SK-N-SH (cell line): Measurements from ENCODE around the gene HSPA4. TPM values are rescaled to one million over a fixed set of nuclear protein-coding genes. Genes with fewer than 3 reads are reported as not detected.

Experiments used
- CTCF ChIA-PET: fragments of 300-600, 350-600 bp; formaldehyde crosslinking; extraction: SDS; loops from one replicate; lab custom pipeline; 2021; lab: Yijun Ruan, JAX
- POLR2A ChIA-PET: fragments of 350-600 bp; sonication (Branson Sonifier 250); formaldehyde crosslinking; extraction: SDS; loops from one replicate; lab custom pipeline; 2020; ENCODE audit warnings: antibody characterized with exemption, inconsistent platforms; lab: Yijun Ruan, JAX
- DNase-seq: peaks from one replicate; pipeline ENCODE4 v3.0.0; 2012
- H2AFZ ChIP-seq: fragments of 200-600 bp; sonication (generic); 2 replicates; pipeline ENCODE4 v1.8.1; 2016; ENCODE audit warnings: antibody characterized with exemption, mild to moderate bottlenecking, low read depth
- H3F3A ChIP-seq: fragments of 200-600 bp; sonication (generic); replicated peaks from 2 replicates; pipeline ENCODE3; 2016; ENCODE audit warnings: antibody characterized with exemption, mild to moderate bottlenecking; ENCODE audit not compliant: insufficient read depth
- H3K27ac ChIP-seq, 2 experiments: fragments of 200-500 bp in 1 of 2; fragments of 200-600 bp in 1 of 2; sonication (Bioruptor generic) in 1 of 2; sonication (generic), shearing (Covaris generic) in 1 of 2; 2 replicates each; pipeline versions ENCODE4 v1.5.1 to v1.6.1; 2014 to 2016; ENCODE audit warnings: low read depth in 2 of 2, inconsistent platforms in 1 of 2, low read length in 1 of 2, mild to moderate bottlenecking in 1 of 2, mixed read lengths in 1 of 2
- H3K27me3 ChIP-seq: fragments of 200-600 bp; sonication (generic), shearing (Covaris generic); 2 replicates; pipeline ENCODE4 v1.6.1; 2016; ENCODE audit warnings: mixed run types; ENCODE audit not compliant: insufficient read depth
- H3K36me3 ChIP-seq, 2 experiments: fragments of 200-500 bp in 1 of 2; fragments of 200-600 bp in 1 of 2; sonication (Bioruptor generic) in 1 of 2; sonication (generic) in 1 of 2; replicated peaks in 1 of 2; 2 replicates each; pipeline versions ENCODE3 to v1.5.1; 2014 to 2016; ENCODE audit warnings: low read length in 1 of 2, mild to moderate bottlenecking in 1 of 2; ENCODE audit not compliant: insufficient read depth in 2 of 2, control insufficient read depth in 1 of 2
- H3K4me1 ChIP-seq, 2 experiments: fragments of 200-500 bp in 1 of 2; fragments of 200-600 bp in 1 of 2; sonication (Bioruptor generic) in 1 of 2; sonication (generic), shearing (Covaris generic) in 1 of 2; 2 replicates each; pipeline versions ENCODE4 v1.5.1 to v1.6.1; 2014 to 2016; ENCODE audit warnings: low read depth in 1 of 2, low read length in 1 of 2, mixed run types in 1 of 2; ENCODE audit not compliant: insufficient read depth in 2 of 2, control insufficient read depth in 1 of 2
- H3K4me2 ChIP-seq: fragments of 200-600 bp; sonication (generic), shearing (Covaris generic); 2 replicates; pipeline ENCODE4 v1.6.1; 2017; ENCODE audit warnings: mixed run types
- H3K4me3 ChIP-seq, 2 experiments: fragments of 200-500 bp in 1 of 2; fragments of 200-600 bp in 1 of 2; sonication (Bioruptor generic) in 1 of 2; sonication (generic), shearing (Covaris generic) in 1 of 2; 2 replicates each; pipeline versions ENCODE4 v1.5.1 to v1.8.1; 2014 to 2016; ENCODE audit warnings: low read depth in 2 of 2, inconsistent platforms in 1 of 2, low read length in 1 of 2, mild to moderate bottlenecking in 1 of 2, mixed read lengths in 1 of 2, moderate library complexity in 1 of 2
- H3K79me2 ChIP-seq: fragments of 200-600 bp; sonication (generic); 2 replicates; pipeline ENCODE4 v1.8.1; 2017; ENCODE audit warnings: mild to moderate bottlenecking; ENCODE audit not compliant: insufficient read depth
- H3K9ac ChIP-seq: fragments of 200-600 bp; sonication (generic); 2 replicates; pipeline ENCODE4 v1.6.1; 2017; ENCODE audit warnings: mixed run types
- H3K9me2 ChIP-seq: fragments of 200-600 bp; sonication (generic); 2 replicates; pipeline ENCODE4 v1.6.1; 2017; ENCODE audit warnings: mixed run types
- H3K9me3 ChIP-seq: fragments of 200-600 bp; sonication (generic); 2 replicates; pipeline ENCODE4 v1.6.1; 2017; ENCODE audit warnings: mixed run types, mild to moderate bottlenecking, moderate library complexity
- H4K20me1 ChIP-seq: fragments of 200-600 bp; sonication (generic); 2 replicates; pipeline ENCODE4 v1.6.1; 2017; ENCODE audit warnings: mild to moderate bottlenecking, mixed run types; ENCODE audit not compliant: insufficient read depth
- CHD2 ChIP-seq: fragments of 150-350 bp; IDR thresholded peaks from 2 replicates; pipeline ENCODE4 v1.6.1; 2018; ENCODE audit warnings: low read length; ENCODE audit not compliant: partially characterized antibody
- EP300 ChIP-seq, 2 experiments: IDR thresholded peaks; 2 replicates each; pipeline versions ENCODE4 v1.4.0 to v1.6.1; 2012; ENCODE audit warnings: borderline replicate concordance in 1 of 2, low read depth in 1 of 2, low read length in 1 of 2
- GABPA ChIP-seq: IDR thresholded peaks from 2 replicates; pipeline ENCODE4 v1.4.0; 2012; ENCODE audit warnings: low read depth, mild to moderate bottlenecking
- MXI1 ChIP-seq: IDR thresholded peaks from 2 replicates; pipeline ENCODE4 v1.6.1; 2012; ENCODE audit warnings: mild to moderate bottlenecking, low read depth, low read length, improper control_type of control experiment
- NRF1 ChIP-seq: IDR thresholded peaks from 2 replicates; pipeline ENCODE4 v1.6.1; 2012; ENCODE audit warnings: low read depth, mild to moderate bottlenecking, low read length
- POLR2AphosphoS5 ChIP-seq: IDR thresholded peaks from 2 replicates; pipeline ENCODE4 v1.6.1; 2012; ENCODE audit warnings: low read depth, low read length
- RAD21 ChIP-seq: IDR thresholded peaks from 2 replicates; pipeline ENCODE4 v1.6.1; 2012; ENCODE audit warnings: mild to moderate bottlenecking, low read length
- RFX5 ChIP-seq: IDR thresholded peaks from 2 replicates; pipeline ENCODE4 v1.6.1; 2012; ENCODE audit warnings: mild to moderate bottlenecking, improper control_type of control experiment, low read length
- RXRA ChIP-seq: IDR thresholded peaks from 2 replicates; pipeline ENCODE4 v1.4.0; 2012; ENCODE audit warnings: low read depth, mild to moderate bottlenecking, borderline replicate concordance
- SIN3A ChIP-seq: IDR thresholded peaks from 2 replicates; pipeline ENCODE4 v1.6.1; 2012; ENCODE audit warnings: low read depth, mild to moderate bottlenecking, low read length, moderate library complexity, borderline replicate concordance
- SMC3 ChIP-seq: IDR thresholded peaks from 2 replicates; pipeline ENCODE4 v1.6.1; 2012; ENCODE audit warnings: low read depth, low read length, improper control_type of control experiment
- TAF1 ChIP-seq: IDR thresholded peaks from 2 replicates; pipeline ENCODE4 v1.6.1; 2012; ENCODE audit warnings: low read depth, mild to moderate bottlenecking, low read length, moderate library complexity, borderline replicate concordance
- TCF12 ChIP-seq: IDR thresholded peaks from 2 replicates; pipeline ENCODE4 v1.4.0; 2012
- TEAD4 ChIP-seq: IDR thresholded peaks from 2 replicates; pipeline ENCODE4 v1.4.0; 2012; ENCODE audit warnings: mild to moderate bottlenecking, borderline replicate concordance; ENCODE audit not compliant: insufficient read depth
- YY1 ChIP-seq: IDR thresholded peaks from 2 replicates; pipeline ENCODE4 v1.4.0; 2012; ENCODE audit warnings: low read depth, mild to moderate bottlenecking
- WGBS: methylation state at CpG from one replicate; pipeline ENCODE4 v1.1.6; 2017; ENCODE audit warnings: low lambda C conversion rate; 5-methylcytosine and 5-hydroxymethylcytosine counted together
- polyA plus RNA-seq, 3 experiments: library from polyadenylated mRNA; depleted of rRNA; stranded (reverse); fragments of >200 nt; gene quantifications; 2 replicates each; pipeline ENCODE4 v1.2.3, GENCODE V29; 2012
- TF ChIP-seq, protein P1 (sequence below): IDR thresholded peaks from 2 replicates; pipeline ENCODE4; 2012
- TF ChIP-seq, protein P2 (sequence below): fragments of 200-600 bp; sonication (generic); IDR thresholded peaks from 2 replicates; pipeline ENCODE4 v1.6.1; 2017; ENCODE audit warnings: antibody characterized with exemption, mild to moderate bottlenecking, moderate library complexity
- TF ChIP-seq, protein P3 (sequence below): fragments of 150-350 bp; IDR thresholded peaks from 2 replicates; pipeline ENCODE4 v1.6.1; 2016; ENCODE audit warnings: mild to moderate bottlenecking, low read depth, low read length
- TF ChIP-seq, protein P4 (sequence below): IDR thresholded peaks from 2 replicates; pipeline ENCODE4 v1.6.1; 2012; ENCODE audit warnings: mild to moderate bottlenecking, low read depth, low read length, moderate library complexity

Gene HSPA4
- polyA plus RNA-seq, 1 of the 3 experiments (the other 2 are of a cell fraction): 18.8 TPM

DNA sequence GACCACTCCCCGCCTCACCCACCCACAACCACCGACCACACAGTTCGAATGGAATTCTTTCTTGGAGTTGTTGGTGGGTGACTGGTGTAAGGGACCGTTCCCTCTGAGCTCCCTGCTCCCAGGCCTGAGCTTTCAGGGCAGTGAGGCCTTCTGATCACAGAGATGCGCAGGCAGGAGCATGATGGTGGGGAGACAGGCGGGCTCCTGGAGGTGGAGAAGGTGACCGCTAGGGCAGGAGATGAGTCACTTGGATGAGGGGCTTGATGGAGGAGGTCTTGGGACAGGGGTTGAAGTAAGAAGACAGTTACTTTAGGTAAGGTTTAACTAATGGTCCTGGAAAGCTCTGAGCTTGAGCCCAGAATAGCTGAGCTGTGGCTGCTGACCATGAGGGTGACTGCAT is 88.5 kb downstream of the HSPA4 start (continued):
- no peak for TF ChIP-seq TEAD4
- no peak for TF ChIP-seq SMC3
- TF ChIP-seq RXRA: no peak

DNA sequence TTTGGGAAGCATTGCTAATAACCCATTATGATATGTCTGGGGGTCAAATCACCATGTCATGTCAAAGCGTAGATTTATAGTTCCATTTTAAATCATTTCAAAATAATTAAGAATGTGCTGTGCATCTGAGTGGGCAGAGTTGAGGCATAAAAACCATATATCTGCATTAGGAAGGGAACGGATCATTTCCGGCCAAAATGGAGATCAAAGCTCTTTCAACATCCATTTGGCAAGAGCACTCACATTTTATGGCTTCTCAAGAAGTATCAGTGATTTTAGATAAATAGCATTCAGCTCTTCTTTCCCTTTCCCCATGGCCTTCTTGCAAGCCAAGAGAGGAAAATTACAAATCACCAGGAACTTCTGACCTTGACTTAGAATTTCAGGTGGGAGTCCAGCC is 89.9 kb downstream of the HSPA4 start:
- DNase-seq: no peak
- TF ChIP-seq POLR2AphosphoS5: no peak
- TF ChIP-seq TEAD4: no peak
- no peak for TF ChIP-seq NRF1
- TF ChIP-seq GABPA: no peak
- TF ChIP-seq, protein P1, sequence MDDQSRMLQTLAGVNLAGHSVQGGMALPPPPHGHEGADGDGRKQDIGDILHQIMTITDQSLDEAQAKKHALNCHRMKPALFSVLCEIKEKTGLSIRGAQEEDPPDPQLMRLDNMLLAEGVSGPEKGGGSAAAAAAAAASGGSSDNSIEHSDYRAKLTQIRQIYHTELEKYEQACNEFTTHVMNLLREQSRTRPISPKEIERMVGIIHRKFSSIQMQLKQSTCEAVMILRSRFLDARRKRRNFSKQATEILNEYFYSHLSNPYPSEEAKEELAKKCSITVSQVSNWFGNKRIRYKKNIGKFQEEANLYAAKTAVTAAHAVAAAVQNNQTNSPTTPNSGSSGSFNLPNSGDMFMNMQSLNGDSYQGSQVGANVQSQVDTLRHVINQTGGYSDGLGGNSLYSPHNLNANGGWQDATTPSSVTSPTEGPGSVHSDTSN: no peak
- TF ChIP-seq RAD21: no peak
- TF ChIP-seq, protein P2, sequence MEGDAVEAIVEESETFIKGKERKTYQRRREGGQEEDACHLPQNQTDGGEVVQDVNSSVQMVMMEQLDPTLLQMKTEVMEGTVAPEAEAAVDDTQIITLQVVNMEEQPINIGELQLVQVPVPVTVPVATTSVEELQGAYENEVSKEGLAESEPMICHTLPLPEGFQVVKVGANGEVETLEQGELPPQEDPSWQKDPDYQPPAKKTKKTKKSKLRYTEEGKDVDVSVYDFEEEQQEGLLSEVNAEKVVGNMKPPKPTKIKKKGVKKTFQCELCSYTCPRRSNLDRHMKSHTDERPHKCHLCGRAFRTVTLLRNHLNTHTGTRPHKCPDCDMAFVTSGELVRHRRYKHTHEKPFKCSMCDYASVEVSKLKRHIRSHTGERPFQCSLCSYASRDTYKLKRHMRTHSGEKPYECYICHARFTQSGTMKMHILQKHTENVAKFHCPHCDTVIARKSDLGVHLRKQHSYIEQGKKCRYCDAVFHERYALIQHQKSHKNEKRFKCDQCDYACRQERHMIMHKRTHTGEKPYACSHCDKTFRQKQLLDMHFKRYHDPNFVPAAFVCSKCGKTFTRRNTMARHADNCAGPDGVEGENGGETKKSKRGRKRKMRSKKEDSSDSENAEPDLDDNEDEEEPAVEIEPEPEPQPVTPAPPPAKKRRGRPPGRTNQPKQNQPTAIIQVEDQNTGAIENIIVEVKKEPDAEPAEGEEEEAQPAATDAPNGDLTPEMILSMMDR: no peak
- TF ChIP-seq RFX5: no peak
- no peak overlapping the region for H3K27ac ChIP-seq
- H3K79me2 ChIP-seq: no peaks in the 10 kb centered on the region
- no peak overlapping the region for H2AFZ ChIP-seq
- no peaks in the 10 kb centered on the region for H3K9me3 ChIP-seq
- 61% methylated on average over 3 of the region's 3 CpGs for WGBS
- no peak overlapping the region for H3K4me2 ChIP-seq
- H3K36me3 ChIP-seq: no peaks in the 10 kb centered on the region
- ChIA-PET POLR2A (no interaction called here), CTCF (interaction anchor here (1.8 kb wide), 1 partner anchor 31 kb away, joined by 5 read pairs; no protein-coding TSS in a partner anchor)
- H3F3A ChIP-seq: no peaks in the 10 kb centered on the region
- H3K4me1 ChIP-seq: no peaks in the 10 kb centered on the region
- no peaks in the 10 kb centered on the region; the same call in 1 of the 2 replicates for H3K27me3 ChIP-seq
- H3K9ac ChIP-seq: no peak overlapping the region
- H3K4me3 ChIP-seq: no peak overlapping the region
- H4K20me1 ChIP-seq: no peaks in the 10 kb centered on the region
- H3K9me2 ChIP-seq: no peaks in the 10 kb centered on the region

DNA sequence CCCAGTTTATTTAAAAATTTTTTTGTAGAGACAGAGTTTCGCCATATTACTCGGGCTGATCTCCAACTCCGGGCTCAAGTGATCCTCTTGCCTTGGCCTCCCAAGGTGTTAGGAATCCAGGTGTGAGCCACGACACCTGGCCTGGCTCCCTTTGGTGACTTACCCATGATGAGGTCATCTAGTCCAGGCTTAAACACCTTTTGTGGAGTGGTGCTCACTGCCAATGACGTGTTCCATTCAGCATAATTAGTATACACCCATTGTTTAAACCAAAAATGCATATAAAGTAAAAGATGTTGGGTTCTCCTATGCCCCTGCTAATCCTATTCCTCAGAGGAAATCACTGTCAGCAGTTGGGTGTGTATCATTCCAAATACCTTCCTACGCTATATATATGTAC is 91.0 kb downstream of the HSPA4 start:
- POLR2A ChIA-PET: no interaction called here
- Histone ChIP-seq H3K79me2 (no peaks in the 10 kb centered on the region), H3K9ac (no peak overlapping the region), H3K9me2 (no peaks in the 10 kb centered on the region), H2AFZ (no peak overlapping the region), H3F3A (no peaks in the 10 kb centered on the region), H3K4me3 (no peak overlapping the region), H3K4me2 (no peak overlapping the region), H3K27me3 (no peaks in the 10 kb centered on the region; the same call in 1 of the 2 replicates), H4K20me1 (no peaks in the 10 kb centered on the region), H3K36me3 (no peaks in the 10 kb centered on the region), H3K4me1 (no peaks in the 10 kb centered on the region; a peak in 1 of 4 replicates), H3K9me3 (no peaks in the 10 kb centered on the region), H3K27ac (no peak overlapping the region)
- WGBS: 37% methylated on average over 6 of the region's 6 CpGs
- CTCF ChIA-PET: interaction anchor here (0.6 kb wide), 1 partner anchor 31 kb away, joined by 3 read pairs; no protein-coding TSS in a partner anchor
- DNase-seq: no peak
- TF ChIP-seq, protein P3, sequence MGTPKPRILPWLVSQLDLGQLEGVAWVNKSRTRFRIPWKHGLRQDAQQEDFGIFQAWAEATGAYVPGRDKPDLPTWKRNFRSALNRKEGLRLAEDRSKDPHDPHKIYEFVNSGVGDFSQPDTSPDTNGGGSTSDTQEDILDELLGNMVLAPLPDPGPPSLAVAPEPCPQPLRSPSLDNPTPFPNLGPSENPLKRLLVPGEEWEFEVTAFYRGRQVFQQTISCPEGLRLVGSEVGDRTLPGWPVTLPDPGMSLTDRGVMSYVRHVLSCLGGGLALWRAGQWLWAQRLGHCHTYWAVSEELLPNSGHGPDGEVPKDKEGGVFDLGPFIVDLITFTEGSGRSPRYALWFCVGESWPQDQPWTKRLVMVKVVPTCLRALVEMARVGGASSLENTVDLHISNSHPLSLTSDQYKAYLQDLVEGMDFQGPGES: no peak
- TF ChIP-seq, protein P4, sequence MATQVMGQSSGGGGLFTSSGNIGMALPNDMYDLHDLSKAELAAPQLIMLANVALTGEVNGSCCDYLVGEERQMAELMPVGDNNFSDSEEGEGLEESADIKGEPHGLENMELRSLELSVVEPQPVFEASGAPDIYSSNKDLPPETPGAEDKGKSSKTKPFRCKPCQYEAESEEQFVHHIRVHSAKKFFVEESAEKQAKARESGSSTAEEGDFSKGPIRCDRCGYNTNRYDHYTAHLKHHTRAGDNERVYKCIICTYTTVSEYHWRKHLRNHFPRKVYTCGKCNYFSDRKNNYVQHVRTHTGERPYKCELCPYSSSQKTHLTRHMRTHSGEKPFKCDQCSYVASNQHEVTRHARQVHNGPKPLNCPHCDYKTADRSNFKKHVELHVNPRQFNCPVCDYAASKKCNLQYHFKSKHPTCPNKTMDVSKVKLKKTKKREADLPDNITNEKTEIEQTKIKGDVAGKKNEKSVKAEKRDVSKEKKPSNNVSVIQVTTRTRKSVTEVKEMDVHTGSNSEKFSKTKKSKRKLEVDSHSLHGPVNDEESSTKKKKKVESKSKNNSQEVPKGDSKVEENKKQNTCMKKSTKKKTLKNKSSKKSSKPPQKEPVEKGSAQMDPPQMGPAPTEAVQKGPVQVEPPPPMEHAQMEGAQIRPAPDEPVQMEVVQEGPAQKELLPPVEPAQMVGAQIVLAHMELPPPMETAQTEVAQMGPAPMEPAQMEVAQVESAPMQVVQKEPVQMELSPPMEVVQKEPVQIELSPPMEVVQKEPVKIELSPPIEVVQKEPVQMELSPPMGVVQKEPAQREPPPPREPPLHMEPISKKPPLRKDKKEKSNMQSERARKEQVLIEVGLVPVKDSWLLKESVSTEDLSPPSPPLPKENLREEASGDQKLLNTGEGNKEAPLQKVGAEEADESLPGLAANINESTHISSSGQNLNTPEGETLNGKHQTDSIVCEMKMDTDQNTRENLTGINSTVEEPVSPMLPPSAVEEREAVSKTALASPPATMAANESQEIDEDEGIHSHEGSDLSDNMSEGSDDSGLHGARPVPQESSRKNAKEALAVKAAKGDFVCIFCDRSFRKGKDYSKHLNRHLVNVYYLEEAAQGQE: no peak
- no peak for TF ChIP-seq CHD2
- TF ChIP-seq SIN3A: no peak
- no peak for TF ChIP-seq MXI1
- TF ChIP-seq TCF12: no peak
- no peak for TF ChIP-seq RXRA
- TF ChIP-seq TAF1: no peak
- no peak for TF ChIP-seq YY1
- TF ChIP-seq EP300 (IDR thresholded peaks at IDR 0.05; ENCODE audit: borderline replicate concordance in 1 of 2, low read depth in 1 of 2, low read length in 1 of 2): no peak
- no peak for TF ChIP-seq RAD21
- no peak for TF ChIP-seq SMC3
